ENCODE measurements around the gene OSM.

GRCh38 chr22:30273711-30274436, 7.2 kb upstream of the OSM start:
- TF ChIP-seq ZNF335 (tag by site-specific recombination; conservative IDR thresholded peaks at IDR 0.05) (no peak), ZBTB26 (tag by site-specific recombination; optimal IDR thresholded peaks at IDR 0.05) (no peak)
